D721Med (cell line): ENCODE results near the gene ENO1.

ENCODE experiments used
- DNase-seq: peaks from one replicate; pipeline ENCODE4 v3.0.0; 2011; ENCODE audit warnings: low spot score; ENCODE audit not compliant: insufficient read length
- FAIRE-seq: peaks from 2 replicates; lab custom pipeline; 2011; peaks lifted over from hg19 to GRCh38; lab: Jason Lieb, UNC
- CTCF ChIP-seq: IDR thresholded peaks from 2 replicates; pipeline ENCODE4 v1.5.1; 2012; ENCODE audit warnings: mild to moderate bottlenecking, control low read depth; ENCODE audit not compliant: insufficient read depth; ENCODE audit errors: missing control alignments

ENO1 gene

GRCh38 chr1:8914466-8914865 lies 36.0 kb upstream of the ENO1 start:
- FAIRE-seq (no peak), DNase-seq (no peak)
- TF ChIP-seq CTCF = no peak

GRCh38 chr1:8913457-8913856 lies 35.0 kb upstream of the ENO1 start:
- FAIRE-seq (no peak), DNase-seq (no peak)

GRCh38 chr1:8911416-8912309 lies 33.2 kb upstream of the ENO1 start:
- DNase-seq = no peak
- no peak for TF ChIP-seq CTCF
- no peak for FAIRE-seq

More at GRCh38 chr1:8913457-8913856, 35.0 kb upstream of the ENO1 start:
- TF ChIP-seq CTCF = no peak

- no peak for FAIRE-seq
- TF ChIP-seq CTCF = no peak
- DNase-seq = no peak
Measured at GRCh38 chr1:8910914-8911313, 32.4 kb upstream of the ENO1 start.

GRCh38 chr1:8910331-8910730 lies 31.8 kb upstream of the ENO1 start:
- FAIRE-seq = no peak
- TF ChIP-seq CTCF = no peak

GRCh38 chr1:8908388-8909151 lies 30.1 kb upstream of the ENO1 start:
- FAIRE-seq (no peak), DNase-seq (no peak)
- TF ChIP-seq CTCF = no peak

More at GRCh38 chr1:8910331-8910730, 31.8 kb upstream of the ENO1 start:
- DNase-seq = no peak
